Activated CD4-positive, alpha-beta T cell treated with anti-CD3 and anti-CD28 coated beads for 36 hours (primary cell): ENCODE data around the gene MAGEH1. TPM values are rescaled to one million over a fixed set of nuclear protein-coding genes. Genes with fewer than 3 reads are reported as not detected.
"Not testable (repeated sequence)": the region's sequence is repeated elsewhere in the genome, so short reads cannot be mapped to it uniquely, and the experiment has no call there.

Experiments
- ATAC-seq: fragments of 200-7000 bp; cut with Tn5 transposase; one replicate; pipeline ENCODE4 v1.10.0; 2021; ENCODE audit warnings: mild to moderate bottlenecking, moderate library complexity
- CTCF ChIA-PET: fragments of 350-600 bp; sonication (Branson Sonifier 250); formaldehyde crosslinking; loops from one replicate; lab custom pipeline; 2021; ENCODE audit warnings: antibody characterized with exemption; lab: Charles Lee
- POLR2A ChIA-PET: fragments of 350-600 bp; sonication (Branson Sonifier 250); formaldehyde crosslinking; loops from one replicate; lab custom pipeline; 2021; ENCODE audit warnings: antibody characterized with exemption, inconsistent platforms; lab: Charles Lee
- DNase-seq: peaks from one replicate; pipeline ENCODE4 v3.0.0-alpha.2; 2020
- H3K27ac Mint-ChIP-seq: one replicate; pipeline ENCODE4 v1.8.0; 2021; ENCODE audit warnings: mixed read lengths
- H3K27me3 Mint-ChIP-seq: one replicate; pipeline ENCODE4 v1.8.0; 2021; ENCODE audit warnings: mixed read lengths
- H3K36me3 Mint-ChIP-seq: one replicate; pipeline ENCODE4 v1.8.0; 2021; ENCODE audit warnings: low read depth, mixed read lengths
- H3K4me1 Mint-ChIP-seq: one replicate; pipeline ENCODE4 v1.8.0; 2021; ENCODE audit warnings: mixed read lengths
- H3K4me3 Mint-ChIP-seq: one replicate; pipeline ENCODE4 v1.8.0; 2021; ENCODE audit warnings: mild to moderate bottlenecking, moderate library complexity, mixed read lengths
- H3K9me3 Mint-ChIP-seq: one replicate; pipeline ENCODE4 v1.8.0; 2021; ENCODE audit warnings: low read depth, mixed read lengths
- intact Hi-C, 2 experiments: fragments of 100-400 bp; cut with DNase I in 1 of 2; cut with micrococcal nuclease in 1 of 2; formaldehyde crosslinking; loops; one replicate each; pipeline versions ENCODE4 v1.14.2 to v1.15.1; 2022 to 2024; cut with DNase I, micrococcal nuclease
- total RNA-seq, 2 experiments: library from RNA; stranded (reverse); gene quantifications; one replicate each; pipeline ENCODE4 v1.2.3, GENCODE V29; 2021

MAGEH1 gene
- 10 to 100 TPM; 13.4 to 16.9 TPM for total RNA-seq

- POLR2A ChIA-PET = interaction anchor here (1.4 kb wide), 1 partner anchor 36 kb away, joined by 8 read pairs; no protein-coding TSS in a partner anchor
- no peaks in the 10 kb centered on the region for H3K36me3 Mint-ChIP-seq
- H3K4me3 Mint-ChIP-seq = peak within 1 kb of the TSS; percentile 83
- CTCF ChIA-PET = interaction anchor here (0.7 to 1.2 kb wide), 3 partner anchors 37 to 265 kb away, joined by 6 read pairs; partner anchors contain the start of genes RRAGB and USP51
- peak within 1 kb of the TSS; percentile 90 for H3K27ac Mint-ChIP-seq
- H3K4me1 Mint-ChIP-seq = peaks cover 5% of the 10 kb centered on the region
- H3K9me3 Mint-ChIP-seq = no peaks in the 10 kb centered on the region
- ATAC-seq (peak; percentile 94), DNase-seq (peak; percentile 86)
- intact Hi-C loops = no loop called here
- H3K27me3 Mint-ChIP-seq = no peaks in the 10 kb centered on the region
Observed at GRCh38 chrX:55451990-55452832, at the start of gene MAGEH1. MAGEH1 (plus strand) TSS chrX:55452127; CDS start chrX:55452375, 248 bp downstream.

- H3K4me1 Mint-ChIP-seq, POLR2A ChIA-PET, ATAC-seq, H3K36me3 Mint-ChIP-seq, H3K27ac Mint-ChIP-seq, H3K9me3 Mint-ChIP-seq, H3K27me3 Mint-ChIP-seq, H3K4me3 Mint-ChIP-seq: not testable (repeated sequence)
- CTCF ChIA-PET = interaction anchor here (0.7 kb wide), 1 partner anchor 38 kb away, joined by 5 read pairs; no protein-coding TSS in a partner anchor
- peak; percentile 30 for DNase-seq
- intact Hi-C loops = loop anchor here in 1 of 2 experiments (5.0 kb wide), 1 partner anchor 820 kb away; no protein-coding TSS in a partner anchor
Observed at GRCh38 chrX:55427079-55427478, 24.8 kb upstream of the MAGEH1 start.

GRCh38 chrX:55443468-55443867, 8.5 kb upstream of the MAGEH1 start:
- not testable (repeated sequence) for DNase-seq, H3K27ac Mint-ChIP-seq, ATAC-seq

GRCh38 chrX:55450259-55450658, 1.7 kb upstream of the MAGEH1 start:
- Mint-ChIP-seq H3K4me1 (peaks cover 5% of the 10 kb centered on the region), H3K27ac (no peak overlapping the region), H3K36me3 (no peaks in the 10 kb centered on the region), H3K4me3 (no peak overlapping the region), H3K27me3 (no peaks in the 10 kb centered on the region), H3K9me3 (no peaks in the 10 kb centered on the region)
- CTCF ChIA-PET = no interaction called here
- intact Hi-C loops = no loop called here
- ATAC-seq (no peak), DNase-seq (no peak)
- POLR2A ChIA-PET = no interaction called here

More at GRCh38 chrX:55443468-55443867, 8.5 kb upstream of the MAGEH1 start:
- intact Hi-C loops, H3K36me3 Mint-ChIP-seq, H3K9me3 Mint-ChIP-seq, POLR2A ChIA-PET, H3K4me1 Mint-ChIP-seq, CTCF ChIA-PET, H3K4me3 Mint-ChIP-seq, H3K27me3 Mint-ChIP-seq: not testable (repeated sequence)

GRCh38 chrX:55451141-55451540, 786 bp upstream of the MAGEH1 start:
- peaks cover 5% of the 10 kb centered on the region for H3K4me1 Mint-ChIP-seq
- H3K36me3 Mint-ChIP-seq = no peaks in the 10 kb centered on the region
- DNase-seq = no peak
- CTCF ChIA-PET = interaction anchor here (1.2 kb wide), 1 partner anchor 38 kb away, joined by 6 read pairs; the partner anchor contains the start of gene USP51
- H3K4me3 Mint-ChIP-seq = peak overlapping the region; percentile 83
- H3K27ac Mint-ChIP-seq = no peak overlapping the region
- POLR2A ChIA-PET = interaction anchor here (1.4 kb wide), 1 partner anchor 37 kb away, joined by 8 read pairs; no protein-coding TSS in a partner anchor
- no peaks in the 10 kb centered on the region for H3K9me3 Mint-ChIP-seq
- H3K27me3 Mint-ChIP-seq = no peaks in the 10 kb centered on the region
- intact Hi-C loops = no loop called here
- ATAC-seq = no peak

GRCh38 chrX:55451626-55451989, 319 bp upstream of the MAGEH1 start:
- intact Hi-C loops = no loop called here
- peaks cover 5% of the 10 kb centered on the region for H3K4me1 Mint-ChIP-seq
- DNase-seq (no peak), ATAC-seq (peak; percentile 34)
- CTCF ChIA-PET = interaction anchor here (1.0 to 1.2 kb wide), 2 partner anchors 38 to 266 kb away, joined by 6 read pairs; partner anchors contain the start of genes RRAGB and USP51
- H3K27me3 Mint-ChIP-seq = no peaks in the 10 kb centered on the region
- H3K36me3 Mint-ChIP-seq = no peaks in the 10 kb centered on the region
- POLR2A ChIA-PET = interaction anchor here (1.4 kb wide), 1 partner anchor 37 kb away, joined by 8 read pairs; no protein-coding TSS in a partner anchor
- no peaks in the 10 kb centered on the region for H3K9me3 Mint-ChIP-seq
- peak overlapping the region; percentile 90 for H3K27ac Mint-ChIP-seq
- peak overlapping the region; percentile 83 for H3K4me3 Mint-ChIP-seq

- no peaks in the 10 kb centered on the region for H3K36me3 Mint-ChIP-seq
- CTCF ChIA-PET = no interaction called here
- peak; percentile 6 for ATAC-seq
- H3K4me1 Mint-ChIP-seq = peaks cover 5% of the 10 kb centered on the region
- peak overlapping the region; percentile 90 for H3K27ac Mint-ChIP-seq
- no peaks in the 10 kb centered on the region for H3K9me3 Mint-ChIP-seq
- no peak for DNase-seq
- POLR2A ChIA-PET = no interaction called here
- intact Hi-C loops = no loop called here
- no peaks in the 10 kb centered on the region for H3K27me3 Mint-ChIP-seq
- peak overlapping the region; percentile 83 for H3K4me3 Mint-ChIP-seq
Observed at GRCh38 chrX:55452833-55453124, 852 bp downstream of the MAGEH1 start.

- H3K27ac Mint-ChIP-seq, POLR2A ChIA-PET, H3K36me3 Mint-ChIP-seq, H3K27me3 Mint-ChIP-seq, intact Hi-C loops, ATAC-seq, H3K4me3 Mint-ChIP-seq, H3K9me3 Mint-ChIP-seq, H3K4me1 Mint-ChIP-seq, CTCF ChIA-PET, DNase-seq: not testable (repeated sequence)
Observed at GRCh38 chrX:55455708-55456107, 3.8 kb downstream of the MAGEH1 start.

GRCh38 chrX:55459426-55459825, 7.5 kb downstream of the MAGEH1 start:
- DNase-seq, CTCF ChIA-PET, POLR2A ChIA-PET, H3K27me3 Mint-ChIP-seq, H3K9me3 Mint-ChIP-seq, ATAC-seq, H3K36me3 Mint-ChIP-seq, H3K27ac Mint-ChIP-seq, H3K4me3 Mint-ChIP-seq, H3K4me1 Mint-ChIP-seq, intact Hi-C loops: not testable (repeated sequence)

- intact Hi-C loops, H3K27me3 Mint-ChIP-seq, H3K36me3 Mint-ChIP-seq, H3K9me3 Mint-ChIP-seq, DNase-seq, H3K4me1 Mint-ChIP-seq, ATAC-seq, H3K4me3 Mint-ChIP-seq, POLR2A ChIA-PET, CTCF ChIA-PET, H3K27ac Mint-ChIP-seq: not testable (repeated sequence)
Observed at GRCh38 chrX:55459926-55460325, 8.0 kb downstream of the MAGEH1 start.

- H3K27ac Mint-ChIP-seq, POLR2A ChIA-PET, CTCF ChIA-PET, H3K36me3 Mint-ChIP-seq, H3K4me1 Mint-ChIP-seq, H3K27me3 Mint-ChIP-seq, H3K9me3 Mint-ChIP-seq, DNase-seq, H3K4me3 Mint-ChIP-seq, intact Hi-C loops: not testable (repeated sequence)
- peak; percentile 55 for ATAC-seq
Observed at GRCh38 chrX:55464050-55464449, 12.1 kb downstream of the MAGEH1 start.

GRCh38 chrX:55465108-55465507, 13.2 kb downstream of the MAGEH1 start:
- ATAC-seq, H3K4me1 Mint-ChIP-seq, H3K9me3 Mint-ChIP-seq, H3K27me3 Mint-ChIP-seq, intact Hi-C loops, POLR2A ChIA-PET, H3K36me3 Mint-ChIP-seq, H3K4me3 Mint-ChIP-seq, DNase-seq, H3K27ac Mint-ChIP-seq, CTCF ChIA-PET: not testable (repeated sequence)
